GM12878 (cell line): ENCODE data around the gene ZNF768. TPM values are rescaled to one million over a fixed set of nuclear protein-coding genes. Genes with fewer than 3 reads are reported as not detected.

ENCODE experiments used
- IKZF2 ChIP-seq, 2 experiments: fragments of 450-650 bp; IDR thresholded peaks; 2 replicates each; pipeline ENCODE4 v1.6.1; 2017; ENCODE audit warnings: mild to moderate bottlenecking in 2 of 2, moderate library complexity in 2 of 2
- KDM1A ChIP-seq: fragments of 200-600 bp; sonication (generic); IDR thresholded peaks from 2 replicates; pipeline ENCODE4 v1.6.1; 2016; ENCODE audit warnings: borderline replicate concordance
- NR2F1 ChIP-seq: fragments of 450-650 bp; conservative IDR thresholded peaks from 2 replicates; pipeline ENCODE4 v1.6.1; 2017; ENCODE audit warnings: mild to moderate bottlenecking
- ZNF592 ChIP-seq: fragments of 450-650 bp; IDR thresholded peaks from 2 replicates; pipeline ENCODE4 v1.6.1; 2017; ENCODE audit warnings: mild to moderate bottlenecking, moderate library complexity
- ZNF622 ChIP-seq: fragments of 450-650 bp; IDR thresholded peaks from 2 replicates; pipeline ENCODE4 v1.6.1; 2017; ENCODE audit warnings: mild to moderate bottlenecking, inconsistent platforms
- polyA plus RNA-seq, 11 experiments: library from polyadenylated mRNA; depleted of rRNA in 4 of 11; unstranded in 6 of 11; stranded (reverse) in 5 of 11; fragments of >200 nt; fragmentation: Nextera tagmentation in 4 of 11; fragmentation: Illumina TruSeq in 1 of 11; extraction: Ambion mirVana in 4 of 11; extraction: Trizol in 1 of 11; gene quantifications; 1 replicate in 1 of 11; 2 replicates in 10 of 11; pipeline versions ENCODE4 v1.2.1 to v1.2.3, GENCODE V29; 2011 to 2016; ENCODE audit warnings: inconsistent platforms in 2 of 11, missing spikeins in 2 of 11, low read depth in 1 of 11
- total RNA-seq, 4 experiments: library from RNA; depleted of rRNA in 3 of 4; stranded (reverse); fragments of >200 nt in 3 of 4; fragmentation: Illumina TruSeq in 1 of 4; extraction: Trizol in 1 of 4; gene quantifications; 2 replicates each; pipeline versions ENCODE4 v1.2.1 to v1.2.3, GENCODE V29; 2013 to 2021

Gene ZNF768
- total and polyA plus RNA-seq, 10 of the 15 experiments (the other 5 are each of a cell fraction or from before 2014, with no cell fraction given), result 0.05 to 23.1 (median 9.1) TPM

- TF ChIP-seq IKZF2 (IDR thresholded peaks at IDR 0.05) (no peak), ZNF622 (no peak), ZNF592 (no peak), NR2F1 (no peak), KDM1A (no peak)
Observed at GRCh38 chr16:30532285-30533145, 6.1 kb upstream of the ZNF768 start (continued).
